Ovary (tissue), 9 donors: ENCODE data around the gene IGFLR1. TPM values are rescaled to one million over a fixed set of nuclear protein-coding genes. Genes with fewer than 3 reads are reported as not detected.

Experiments used
- DNase-seq, 5 donors: peaks; one replicate each; pipeline ENCODE4 v3.0.0-alpha.2; 2019 to 2020
- H3K27ac ChIP-seq, 2 donors: fragments of 200-600 bp; one replicate each; pipeline versions ENCODE4 v1.5.1 to v1.8.0; 2019 to 2022
- H3K27me3 ChIP-seq: fragments of 200-600 bp; one replicate; pipeline ENCODE4 v1.8.0; 2022
- H3K36me3 ChIP-seq: fragments of 200-600 bp; sonication (generic); one replicate; pipeline ENCODE4 v1.5.1; 2019
- H3K4me1 ChIP-seq: one replicate; pipeline ENCODE4 v1.8.1; 2013; ENCODE audit warnings: mild to moderate bottlenecking, moderate library complexity; ENCODE audit not compliant: insufficient read depth
- H3K4me3 ChIP-seq: fragments of 200-600 bp; sonication (generic); one replicate; pipeline ENCODE4 v1.5.1; 2017
- H3K9me3 ChIP-seq, 2 donors: fragments of 200-600 bp in 1 of 2; sonication (generic) in 1 of 2; one replicate each; pipeline versions ENCODE4 v1.5.1 to v1.8.1; 2013 to 2019; ENCODE audit warnings: mild to moderate bottlenecking in 1 of 2, moderate library complexity in 1 of 2
- CTCF ChIP-seq, 3 donors: fragments of 450-650 bp in 2 of 3; fragments of 200-600 bp in 1 of 3; IDR thresholded peaks; one replicate each; pipeline versions ENCODE4 v1.5.1 to v1.8.0; 2016 to 2022; ENCODE audit warnings: antibody characterized with exemption in 3 of 3, mild to moderate bottlenecking in 1 of 3
- EP300 ChIP-seq: sonication (generic); formaldehyde crosslinking; IDR thresholded peaks from one replicate; pipeline ENCODE4 v1.6.1; 2017; ENCODE audit warnings: antibody characterized with exemption
- POLR2A ChIP-seq: fragments of 450-650 bp; IDR thresholded peaks from one replicate; pipeline ENCODE4 v1.6.1; 2017; ENCODE audit warnings: antibody characterized with exemption, mild to moderate bottlenecking, moderate library complexity
- WGBS, 3 donors: extraction: QIAGEN DNeasy Blood & Tissue Kit in 1 of 3; methylation state at CpG; one replicate each; pipeline versions ENCODE4 v1.1.5 to v1.1.7; 2013 to 2017; 5-methylcytosine and 5-hydroxymethylcytosine counted together
- intact Hi-C, 4 donors: fragments of 100-400 bp; cut with DNase I; formaldehyde crosslinking; loops; one replicate each; pipeline versions ENCODE4 v1.11.0 to v1.15.1; 2022 to 2023
- polyA plus RNA-seq, 2 donors: library from polyadenylated mRNA; stranded (reverse); fragments of 200-250 nt in 1 of 2; fragments of 350-450 nt in 1 of 2; fragmentation: Illumina TruSeq in 1 of 2; extraction: RNeasy Lipid Tissue Mini Kit (QIAGEN cat#74804) in 1 of 2; gene quantifications; one replicate each; pipeline ENCODE4 v1.2.3, GENCODE V29; 2013 to 2014
- total RNA-seq, 7 donors: library from RNA; depleted of rRNA in 2 of 7; stranded (reverse); fragments of >200 nt in 2 of 7; fragmentation: NEBNext Ultra II Directional in 3 of 7; extraction: Animal tissue kit (Norgen Biotek cat#: 25700) in 3 of 7; gene quantifications; one replicate each; pipeline versions ENCODE4 v1.1.0 to v1.2.4, GENCODE V29; 2016 to 2023
- donor health status: DM: no; HTN: no; CAD: no; lungs with moderate emphysema.
- donor health status: DM: no; HTN: no; CAD: no.
- donor health status: Bipolar disorder and iron deficiency.
- donor health status: DM: yes; HTN: yes; CAD: no.
- donor health status: DM: no; HTN: no; CAD: no.
- donor health status: DM: yes; HTN: yes; CAD: no.

IGFLR1 gene
- total and polyA plus RNA-seq, 9 donors: 0.93 to 12.8 (median 7.6) TPM

GRCh38 chr19:35744430-35745327 is 2.4 kb upstream of the IGFLR1 start:
- TF ChIP-seq EP300: no peak
- TF ChIP-seq CTCF (IDR thresholded peaks at IDR 0.05): peak in 2 of 3 donors; percentile 48 to 49
- peak; percentile 49 for TF ChIP-seq POLR2A
- peaks cover 15% of the 10 kb centered on the region for H3K4me1 ChIP-seq
- DNase-seq: peak; percentile 93 to 97 (median 94)
- H3K27me3 ChIP-seq: no peaks in the 10 kb centered on the region
- peak overlapping the region; percentile 94 for H3K4me3 ChIP-seq
- H3K9me3 ChIP-seq: no peaks in the 10 kb centered on the region
- peak overlapping the region; percentile 95 to 100 for H3K27ac ChIP-seq
- WGBS, 3 donors: 7% methylated on average over 41 of the region's 41 CpGs
- no peaks in the 10 kb centered on the region for H3K36me3 ChIP-seq
- intact Hi-C loops: no loop called here

GRCh38 chr19:35743640-35744429 is 1.6 kb upstream of the IGFLR1 start:
- no peaks in the 10 kb centered on the region for H3K9me3 ChIP-seq
- TF ChIP-seq CTCF (IDR thresholded peaks at IDR 0.05) (no peak), EP300 (no peak), POLR2A (no peak)
- 83% methylated on average over 19 of the region's 19 CpGs for WGBS, 3 donors
- H3K27ac ChIP-seq: no peak overlapping the region
- H3K4me1 ChIP-seq: peaks cover 15% of the 10 kb centered on the region
- no peaks in the 10 kb centered on the region for H3K27me3 ChIP-seq
- DNase-seq: peak in 1 of 5 donors; percentile 40
- intact Hi-C loops: no loop called here
- no peak overlapping the region for H3K4me3 ChIP-seq
- H3K36me3 ChIP-seq: no peaks in the 10 kb centered on the region

GRCh38 chr19:35741203-35741515 is 1.1 kb downstream of the IGFLR1 start:
- Histone ChIP-seq H3K4me1 (peaks cover 10% of the 10 kb centered on the region), H3K27ac (peak overlapping the region in 1 of 2 donors; percentile 78), H3K27me3 (no peaks in the 10 kb centered on the region), H3K9me3 (no peaks in the 10 kb centered on the region), H3K4me3 (peak overlapping the region; percentile 58), H3K36me3 (no peaks in the 10 kb centered on the region)
- WGBS, 3 donors: 3 to 10% (median 5%) methylated on average over 12 of the region's 12 CpGs
- no peak for TF ChIP-seq CTCF (IDR thresholded peaks at IDR 0.05)
- intact Hi-C loops: no loop called here
- DNase-seq: no peak

- peak; percentile 98 to 99 (median 99) for DNase-seq
- Histone ChIP-seq H3K4me1 (peaks cover 6% of the 10 kb centered on the region), H3K27ac (peak overlapping the region; percentile 36 to 79), H3K36me3 (no peaks in the 10 kb centered on the region), H3K4me3 (peak overlapping the region; percentile 58), H3K27me3 (no peaks in the 10 kb centered on the region), H3K9me3 (no peaks in the 10 kb centered on the region)
- intact Hi-C loops: no loop called here
- peak; percentile 98 for TF ChIP-seq EP300
- TF ChIP-seq POLR2A: peak; percentile 75
- TF ChIP-seq CTCF (IDR thresholded peaks at IDR 0.05): peak in 1 of 3 donors; percentile 36
- WGBS, 3 donors: 0 to 1% (median 0%) methylated on average over 63 of the region's 63 CpGs
Measured at GRCh38 chr19:35740423-35741202, 1.6 kb downstream of the IGFLR1 start.
